Measurements from ENCODE around the gene SLC35E4. TPM values are rescaled to one million over a fixed set of nuclear protein-coding genes. Genes with fewer than 3 reads are reported as not detected.

The SLC35E4 gene
- total RNA-seq, 2 experiments from 2014 or later = 3.0 TPM

GRCh38 chr22:30605449-30606110 is 30.0 kb upstream of the SLC35E4 start:
- Histone ChIP-seq H3K4me2 (ENCODE audit: low read length) (peak overlapping the region; percentile 68), H3K9me2 (ENCODE audit: insufficient read depth, low read length) (no peaks in the 10 kb centered on the region), H3K27ac (ENCODE audit: low read depth, low read length, poor library complexity, severe bottlenecking) (no peak overlapping the region), H2AFZ (ENCODE audit: low read length) (peak overlapping the region; percentile 98), H3K4me3 (ENCODE audit: low read depth, low read length, poor library complexity, severe bottlenecking) (peak overlapping the region; percentile 13), H3K36me3 (ENCODE audit: insufficient read depth, low read length) (no peaks in the 10 kb centered on the region), H3K9me3 (ENCODE audit: low read length) (no peaks in the 10 kb centered on the region), H4K20me1 (ENCODE audit: insufficient read depth, low read length) (no peaks in the 10 kb centered on the region), H3K79me2 (ENCODE audit: insufficient read depth, low read depth, low read length) (no peaks in the 10 kb centered on the region), H3K4me1 (ENCODE audit: insufficient read depth, low read length, poor library complexity, severe bottlenecking) (peaks cover 36% of the 10 kb centered on the region)
- TF ChIP-seq CTCF (conservative IDR thresholded peaks at IDR 0.05; ENCODE audit: low read length) (peak; percentile 88), EZH2phosphoT487 (IDR thresholded peaks at IDR 0.05; ENCODE audit: borderline replicate concordance, low read depth, low read length) (no peak)
- intact Hi-C loops (cut with micrococcal nuclease; ENCODE audit: unreplicated experiment) = loop anchor here (5.0 kb wide), 1 partner anchor 168 kb away; no protein-coding TSS in a partner anchor
- CTCF ChIA-PET (ENCODE audit: unreplicated experiment) = no interaction called here
- DNase-seq (ENCODE audit: low spot score) = peak; percentile 68
- POLR2A ChIA-PET = interaction anchor here (0.6 to 1.1 kb wide), 2 partner anchors 14 to 1598 kb away, joined by 3 to 7 read pairs; partner anchors contain the start of gene PES1
- no TSS peak for BruUV-seq (replicated peaks)

GRCh38 chr22:30606455-30607299 is 28.9 kb upstream of the SLC35E4 start, which contains the start of gene TCN2:
TSS of gene TCN2 (plus strand) at chr22:30607174. CDS start at chr22:30607332, 158 bp downstream.
- DNase-seq (ENCODE audit: low spot score) = no peak
- H4K20me1 ChIP-seq (ENCODE audit: insufficient read depth, low read length) = no peaks in the 10 kb centered on the region
- no peaks in the 10 kb centered on the region for H3K9me2 ChIP-seq (ENCODE audit: insufficient read depth, low read length)
- intact Hi-C loops (cut with micrococcal nuclease; ENCODE audit: unreplicated experiment) = loop anchor here (5.0 kb wide), 1 partner anchor 169 kb away; no protein-coding TSS in a partner anchor
- no peaks in the 10 kb centered on the region for H3K9me3 ChIP-seq (ENCODE audit: low read length)
- TF ChIP-seq CTCF (conservative IDR thresholded peaks at IDR 0.05; ENCODE audit: low read length) (no peak), EZH2phosphoT487 (IDR thresholded peaks at IDR 0.05; ENCODE audit: borderline replicate concordance, low read depth, low read length) (no peak)
- no peaks in the 10 kb centered on the region for H3K79me2 ChIP-seq (ENCODE audit: insufficient read depth, low read depth, low read length)
- CTCF ChIA-PET (ENCODE audit: unreplicated experiment) = interaction anchor here (0.6 to 0.7 kb wide), 4 partner anchors 12 to 1022 kb away, joined by 4 to 17 read pairs (median 10); no protein-coding TSS in a partner anchor
- H3K27ac ChIP-seq (ENCODE audit: low read depth, low read length, poor library complexity, severe bottlenecking) = no peak within 1 kb of the TSS
- H3K4me1 ChIP-seq (ENCODE audit: insufficient read depth, low read length, poor library complexity, severe bottlenecking) = peaks cover 36% of the 10 kb centered on the region
- H3K4me3 ChIP-seq (ENCODE audit: low read depth, low read length, poor library complexity, severe bottlenecking) = peak within 1 kb of the TSS; percentile 22
- BruUV-seq (replicated peaks) = no TSS peak
- H2AFZ ChIP-seq (ENCODE audit: low read length) = peak within 1 kb of the TSS; percentile 98
- H3K4me2 ChIP-seq (ENCODE audit: low read length) = peak within 1 kb of the TSS; percentile 68
- POLR2A ChIA-PET = interaction anchor here (0.6 to 1.1 kb wide), 4 partner anchors 15 to 1599 kb away, joined by 3 to 7 read pairs (median 3); partner anchors contain the start of gene PES1
- H3K36me3 ChIP-seq (ENCODE audit: insufficient read depth, low read length) = no peaks in the 10 kb centered on the region
